Measurements from ENCODE around the gene ME1.

GRCh38 chr6:83442752-83443151 lies 11.9 kb upstream of the ME1 start:
- TF ChIP-seq POLR2AphosphoS5 (IDR thresholded peaks at IDR 0.05; ENCODE audit: low read depth, low read length) (no peak), TAF1 (IDR thresholded peaks at IDR 0.05; ENCODE audit: borderline replicate concordance, insufficient read depth, low read length) (no peak)
- TF ChIP-seq, protein P1, sequence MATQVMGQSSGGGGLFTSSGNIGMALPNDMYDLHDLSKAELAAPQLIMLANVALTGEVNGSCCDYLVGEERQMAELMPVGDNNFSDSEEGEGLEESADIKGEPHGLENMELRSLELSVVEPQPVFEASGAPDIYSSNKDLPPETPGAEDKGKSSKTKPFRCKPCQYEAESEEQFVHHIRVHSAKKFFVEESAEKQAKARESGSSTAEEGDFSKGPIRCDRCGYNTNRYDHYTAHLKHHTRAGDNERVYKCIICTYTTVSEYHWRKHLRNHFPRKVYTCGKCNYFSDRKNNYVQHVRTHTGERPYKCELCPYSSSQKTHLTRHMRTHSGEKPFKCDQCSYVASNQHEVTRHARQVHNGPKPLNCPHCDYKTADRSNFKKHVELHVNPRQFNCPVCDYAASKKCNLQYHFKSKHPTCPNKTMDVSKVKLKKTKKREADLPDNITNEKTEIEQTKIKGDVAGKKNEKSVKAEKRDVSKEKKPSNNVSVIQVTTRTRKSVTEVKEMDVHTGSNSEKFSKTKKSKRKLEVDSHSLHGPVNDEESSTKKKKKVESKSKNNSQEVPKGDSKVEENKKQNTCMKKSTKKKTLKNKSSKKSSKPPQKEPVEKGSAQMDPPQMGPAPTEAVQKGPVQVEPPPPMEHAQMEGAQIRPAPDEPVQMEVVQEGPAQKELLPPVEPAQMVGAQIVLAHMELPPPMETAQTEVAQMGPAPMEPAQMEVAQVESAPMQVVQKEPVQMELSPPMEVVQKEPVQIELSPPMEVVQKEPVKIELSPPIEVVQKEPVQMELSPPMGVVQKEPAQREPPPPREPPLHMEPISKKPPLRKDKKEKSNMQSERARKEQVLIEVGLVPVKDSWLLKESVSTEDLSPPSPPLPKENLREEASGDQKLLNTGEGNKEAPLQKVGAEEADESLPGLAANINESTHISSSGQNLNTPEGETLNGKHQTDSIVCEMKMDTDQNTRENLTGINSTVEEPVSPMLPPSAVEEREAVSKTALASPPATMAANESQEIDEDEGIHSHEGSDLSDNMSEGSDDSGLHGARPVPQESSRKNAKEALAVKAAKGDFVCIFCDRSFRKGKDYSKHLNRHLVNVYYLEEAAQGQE (IDR thresholded peaks at IDR 0.05; ENCODE audit: insufficient read depth in 1 of 2, low read depth in 2 of 2, low read length in 2 of 2) = no peak
